MM.1S (cell line): ENCODE results near the gene KCNIP1.
A peak's percentile ranks its signal among the peaks of the same experiment; 100 is the strongest.

Experiments
- DNase-seq: peaks from one replicate; pipeline ENCODE4 v3.0.0-alpha.2; 2015
- H2AFZ ChIP-seq: fragments of 300-600 bp; sonication (generic); 2 replicates; pipeline ENCODE4 v1.6.0; 2016; ENCODE audit warnings: antibody characterized with exemption, low read length
- H3F3A ChIP-seq: fragments of 300-600 bp; sonication (generic); 2 replicates; pipeline ENCODE4 v1.6.1; 2016; ENCODE audit warnings: mild to moderate bottlenecking, antibody characterized with exemption, low read length, moderate library complexity, mixed read lengths; ENCODE audit not compliant: insufficient read depth
- H3K27ac ChIP-seq: fragments of 300-600 bp; sonication (generic); 2 replicates; pipeline ENCODE4 v1.5.1; 2016; ENCODE audit warnings: mild to moderate bottlenecking, low read length
- H3K27me3 ChIP-seq: fragments of 300-600 bp; sonication (generic); replicated peaks from 2 replicates; pipeline ENCODE4 v1.6.0; 2016; ENCODE audit warnings: low read length; ENCODE audit not compliant: insufficient read depth
- H3K36me3 ChIP-seq: fragments of 300-600 bp; sonication (generic); replicated peaks from 2 replicates; pipeline ENCODE4 v1.6.1; 2016; ENCODE audit warnings: mild to moderate bottlenecking, low read length, mixed read lengths; ENCODE audit not compliant: insufficient read depth
- H3K4me1 ChIP-seq: fragments of 300-600 bp; sonication (generic); 2 replicates; pipeline ENCODE4 v1.6.1; 2016; ENCODE audit warnings: low read length, mixed read lengths
- H3K4me2 ChIP-seq: fragments of 300-600 bp; sonication (generic); 2 replicates; pipeline ENCODE4 v1.6.0; 2016; ENCODE audit warnings: low read depth, low read length
- H3K4me3 ChIP-seq: fragments of 300-600 bp; sonication (generic); 2 replicates; pipeline ENCODE4 v1.5.1; 2016; ENCODE audit warnings: low read length, mixed read lengths
- H3K79me2 ChIP-seq: fragments of 300-600 bp; sonication (generic); 2 replicates; pipeline ENCODE4 v1.6.1; 2016; ENCODE audit warnings: mixed run types, low read length, mixed read lengths
- H3K9ac ChIP-seq: fragments of 300-600 bp; sonication (generic); 2 replicates; pipeline ENCODE4 v1.6.1; 2016; ENCODE audit warnings: low read length, mixed read lengths
- H3K9me2 ChIP-seq: fragments of 300-600 bp; sonication (generic); replicated peaks from 2 replicates; pipeline ENCODE4 v1.6.1; 2016; ENCODE audit warnings: mild to moderate bottlenecking, low read length, mixed read lengths; ENCODE audit not compliant: insufficient read depth
- H3K9me3 ChIP-seq: fragments of 300-600 bp; sonication (generic); replicated peaks from 2 replicates; pipeline ENCODE4 v1.6.1; 2016; ENCODE audit warnings: mild to moderate bottlenecking, low read length, mixed read lengths; ENCODE audit not compliant: insufficient read depth
- H4K20me1 ChIP-seq: fragments of 300-600 bp; sonication (generic); 2 replicates; pipeline ENCODE4 v1.6.1; 2016; ENCODE audit warnings: mild to moderate bottlenecking, low read length, moderate library complexity, mixed read lengths; ENCODE audit not compliant: insufficient read depth
- CTCF ChIP-seq: fragments of 300-600 bp; sonication (generic); IDR thresholded peaks from 2 replicates; pipeline ENCODE4 v1.5.1; 2016; ENCODE audit warnings: antibody characterized with exemption, low read length, mixed read lengths
- EZH2 ChIP-seq: fragments of 300-600 bp; sonication (generic); optimal IDR thresholded peaks from 2 replicates; pipeline ENCODE3; 2017; ENCODE audit warnings: low read depth, mild to moderate bottlenecking, antibody characterized with exemption, low read length, mixed read lengths
- EZH2phosphoT487 ChIP-seq: fragments of 300-600 bp; sonication (generic); IDR thresholded peaks from 2 replicates; pipeline ENCODE4 v1.6.1; 2018; ENCODE audit warnings: antibody characterized with exemption, low read length

The KCNIP1 gene

GRCh38 chr5:170632985-170633234 is 129.1 kb downstream of the KCNIP1 start:
- Histone ChIP-seq H3K4me3 (peak overlapping the region; percentile 19; the same call in 1 of the 2 replicates), H3K27ac (no peak overlapping the region), H3K79me2 (no peaks in the 10 kb centered on the region), H2AFZ (0 out of 2 replicates have a peak overlapping the region, but pooled peaks have one; percentile 47), H3K4me2 (peak overlapping the region; percentile 54), H3K9me3 (no peaks in the 10 kb centered on the region), H3K9me2 (no peaks in the 10 kb centered on the region), H4K20me1 (no peaks in the 10 kb centered on the region), H3K36me3 (no peaks in the 10 kb centered on the region), H3K27me3 (peaks cover 3% of the 10 kb centered on the region; the same call in 1 of the 2 replicates), H3K4me1 (no peaks in the 10 kb centered on the region), H3F3A (no peaks in the 10 kb centered on the region), H3K9ac (no peak overlapping the region)
- DNase-seq: peak; percentile 27
- no peak for TF ChIP-seq EZH2
- TF ChIP-seq CTCF: peak; percentile 97
- TF ChIP-seq EZH2phosphoT487: no peak

GRCh38 chr5:170633235-170634081 is 129.6 kb downstream of the KCNIP1 start:
- Histone ChIP-seq H3K9me3 (no peaks in the 10 kb centered on the region), H3F3A (no peaks in the 10 kb centered on the region), H3K4me1 (no peaks in the 10 kb centered on the region), H3K27ac (no peak overlapping the region), H3K79me2 (no peaks in the 10 kb centered on the region), H4K20me1 (no peaks in the 10 kb centered on the region), H3K9me2 (no peaks in the 10 kb centered on the region), H3K4me3 (peak overlapping the region; percentile 19; the same call in 1 of the 2 replicates), H3K36me3 (no peaks in the 10 kb centered on the region), H3K9ac (no peak overlapping the region), H3K4me2 (peak overlapping the region; percentile 54), H3K27me3 (peaks cover 3% of the 10 kb centered on the region; the same call in 1 of the 2 replicates), H2AFZ (0 out of 2 replicates have a peak overlapping the region, but pooled peaks have one; percentile 6)
- DNase-seq: no peak
- TF ChIP-seq CTCF (no peak), EZH2phosphoT487 (no peak), EZH2 (no peak)

GRCh38 chr5:170634256-170634990 is 130.6 kb downstream of the KCNIP1 start:
- Histone ChIP-seq H3K9me2 (no peaks in the 10 kb centered on the region), H3F3A (no peaks in the 10 kb centered on the region), H3K27ac (no peak overlapping the region), H3K9me3 (no peaks in the 10 kb centered on the region), H2AFZ (no peak overlapping the region), H3K4me1 (no peaks in the 10 kb centered on the region), H3K9ac (no peak overlapping the region), H3K36me3 (no peaks in the 10 kb centered on the region), H4K20me1 (no peaks in the 10 kb centered on the region), H3K4me3 (no peak overlapping the region), H3K79me2 (no peaks in the 10 kb centered on the region), H3K27me3 (peaks cover 3% of the 10 kb centered on the region; the same call in 1 of the 2 replicates), H3K4me2 (no peak overlapping the region)
- no peak for DNase-seq
- no peak for TF ChIP-seq EZH2phosphoT487
- no peak for TF ChIP-seq EZH2
- no peak for TF ChIP-seq CTCF
